GM19455 (cell line): ENCODE data around the gene CBFA2T3.

Experiments
- ATAC-seq: cut with Tn5 transposase; IDR thresholded peaks from one replicate; pipeline ENCODE4 v1.9.1; 2021; ENCODE audit not compliant: unreplicated experiment

The CBFA2T3 gene

DNA sequence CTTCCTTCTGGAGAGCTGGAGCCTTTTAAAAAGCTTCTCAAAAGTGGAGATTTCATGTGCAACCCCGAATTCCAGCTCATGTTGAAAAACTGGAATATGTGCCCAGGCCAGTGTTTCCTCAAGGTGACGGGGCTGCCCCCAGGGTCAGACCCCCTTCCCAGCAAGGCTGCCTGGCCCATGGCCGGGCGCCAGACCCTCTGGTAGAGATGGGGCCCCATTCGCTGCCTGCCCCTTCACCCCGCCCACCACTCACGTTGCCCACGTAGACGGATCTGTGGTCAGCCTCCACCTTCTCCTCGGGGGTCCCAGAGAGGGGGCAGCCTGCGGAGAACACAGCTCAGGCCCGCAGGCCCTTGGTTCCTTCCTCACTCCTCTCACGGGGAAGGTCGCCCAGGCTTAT is 111.7 kb downstream of the CBFA2T3 start:
- ATAC-seq: no peak

DNA sequence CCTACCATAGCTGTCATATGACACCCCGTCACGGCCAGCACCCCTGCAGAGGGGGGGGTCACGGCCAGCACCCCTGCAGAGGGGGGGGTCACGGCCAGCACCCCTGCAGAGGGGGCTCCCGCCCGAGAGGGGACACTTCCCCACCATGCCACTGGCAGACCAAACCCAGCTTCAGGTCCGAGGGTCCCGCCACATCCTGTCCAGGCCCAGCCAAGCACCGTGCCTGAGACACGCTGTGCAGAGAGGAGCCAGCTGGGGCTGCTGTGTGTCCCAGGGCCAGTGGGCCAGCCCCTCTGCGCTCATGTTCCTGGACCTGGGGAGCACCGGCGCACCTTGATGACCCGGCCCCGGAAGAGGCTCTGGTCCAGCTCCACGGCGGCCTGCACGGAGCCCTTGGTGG is 112.5 kb downstream of the CBFA2T3 start:
- ATAC-seq: no peak

DNA sequence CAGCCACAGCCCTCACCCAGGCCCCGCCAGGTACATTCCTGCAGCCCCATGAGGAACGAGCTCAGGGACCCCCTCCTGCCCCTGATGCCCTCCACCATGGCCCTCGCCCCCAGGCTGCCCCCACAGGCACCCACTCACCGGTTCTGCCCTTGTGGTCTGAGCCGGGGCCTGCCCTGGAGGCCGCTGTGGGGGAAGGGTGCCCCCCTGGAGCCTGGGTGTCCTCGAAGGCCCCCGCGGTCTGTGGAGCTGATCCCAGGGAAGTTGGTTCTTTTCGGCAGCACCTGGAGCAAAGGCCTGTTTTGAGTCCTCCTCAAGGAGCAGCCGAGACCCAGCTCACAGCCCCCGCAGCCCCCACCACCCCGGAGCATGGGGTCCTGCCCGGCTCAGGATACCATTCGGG is 112.9 kb downstream of the CBFA2T3 start:
- no peak for ATAC-seq

DNA sequence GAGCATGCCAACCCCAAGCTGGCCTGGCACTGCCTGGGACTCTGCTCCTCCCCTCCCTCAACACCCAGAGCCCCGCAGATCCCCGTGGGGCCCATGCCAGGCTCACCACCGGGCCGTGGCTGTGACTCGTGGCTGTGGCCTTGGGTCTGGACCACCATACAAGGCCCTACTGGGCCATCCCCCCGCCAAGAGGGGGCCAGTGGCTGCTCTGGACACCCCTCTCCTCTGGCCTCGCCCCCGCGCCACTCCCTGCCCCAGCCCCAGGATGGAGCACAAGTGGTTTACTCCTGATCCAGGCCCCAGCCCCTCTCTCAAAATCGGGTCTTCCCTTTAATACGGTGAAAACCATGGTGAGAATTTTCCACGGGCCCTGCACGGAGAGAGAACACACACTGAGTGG is 113.6 kb downstream of the CBFA2T3 start:
- ATAC-seq: no peak

DNA sequence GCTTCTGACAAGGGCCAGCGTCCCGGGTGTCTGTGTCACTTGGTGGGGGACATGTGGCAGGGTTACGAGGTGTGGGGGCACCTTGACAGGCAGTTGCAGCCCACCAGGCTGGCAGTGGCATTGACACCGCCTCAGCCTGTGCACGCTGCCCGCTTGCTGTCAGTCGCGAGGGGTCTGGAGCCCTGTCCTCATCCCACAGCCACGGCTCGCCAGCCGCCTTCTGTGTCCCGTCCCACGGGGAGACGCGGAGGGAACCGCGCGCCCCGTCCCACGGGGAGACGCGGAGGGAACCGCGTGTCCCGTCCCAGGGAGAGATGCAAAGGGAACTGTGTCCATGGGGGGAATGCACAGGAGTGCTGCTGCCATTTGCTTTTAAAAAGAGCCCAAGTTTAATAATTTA is 114.0 kb downstream of the CBFA2T3 start:
- ATAC-seq: no peak

DNA sequence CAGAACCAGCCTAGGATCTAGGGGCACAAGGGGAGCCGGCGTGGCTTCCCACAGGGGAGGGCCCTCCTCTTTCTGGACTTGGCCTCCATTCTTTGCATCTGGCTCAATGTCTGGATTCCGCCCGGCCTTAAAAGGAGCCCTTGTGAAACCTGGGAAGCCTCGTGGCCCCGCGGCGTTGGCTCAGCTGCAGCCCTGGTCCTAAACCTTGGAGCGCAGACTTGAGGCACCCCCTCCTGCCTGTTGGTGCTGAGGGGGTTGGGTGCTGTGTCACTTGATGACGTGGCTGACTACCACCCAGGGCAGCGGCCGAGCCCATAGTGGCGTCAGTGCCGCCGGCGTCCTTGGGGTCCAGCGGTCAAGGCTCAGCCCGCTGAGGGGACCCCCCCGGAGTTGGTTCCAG is 115.6 kb downstream of the CBFA2T3 start:
- ATAC-seq: no peak

DNA sequence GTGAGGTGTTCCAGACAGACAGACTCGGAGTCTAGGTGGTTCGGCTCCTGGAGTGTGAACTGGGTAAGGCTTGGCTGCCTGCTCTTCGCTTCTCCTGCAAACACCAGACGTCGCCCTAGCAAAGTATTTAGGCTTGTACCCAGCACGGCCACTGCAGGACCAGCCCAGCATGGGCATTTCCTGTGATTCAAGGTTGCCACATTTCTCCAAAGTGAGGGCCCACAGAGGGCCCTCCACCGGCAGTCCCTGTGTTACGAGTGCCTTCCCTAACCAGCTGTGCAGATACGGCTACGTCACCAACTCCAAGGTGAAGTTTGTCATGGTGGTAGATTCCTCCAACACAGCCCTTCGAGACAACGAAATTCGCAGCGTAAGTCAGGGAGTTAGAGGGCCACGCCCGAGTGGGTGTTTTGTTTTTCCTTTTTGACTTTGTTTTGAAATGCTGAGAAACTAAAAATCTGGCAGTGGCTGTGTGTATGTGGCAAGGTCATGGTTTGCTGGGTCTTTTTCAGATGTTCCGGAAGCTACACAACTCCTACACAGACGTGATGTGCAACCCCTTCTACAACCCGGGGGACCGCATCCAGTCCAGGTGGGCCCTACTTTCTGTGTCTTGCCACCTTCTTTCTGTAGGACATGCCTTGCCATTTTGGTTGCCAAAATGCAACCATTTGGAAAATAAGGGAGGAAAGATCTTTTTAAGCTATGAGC is 117.5 kb downstream of the CBFA2T3 start:
- no peak for ATAC-seq

DNA sequence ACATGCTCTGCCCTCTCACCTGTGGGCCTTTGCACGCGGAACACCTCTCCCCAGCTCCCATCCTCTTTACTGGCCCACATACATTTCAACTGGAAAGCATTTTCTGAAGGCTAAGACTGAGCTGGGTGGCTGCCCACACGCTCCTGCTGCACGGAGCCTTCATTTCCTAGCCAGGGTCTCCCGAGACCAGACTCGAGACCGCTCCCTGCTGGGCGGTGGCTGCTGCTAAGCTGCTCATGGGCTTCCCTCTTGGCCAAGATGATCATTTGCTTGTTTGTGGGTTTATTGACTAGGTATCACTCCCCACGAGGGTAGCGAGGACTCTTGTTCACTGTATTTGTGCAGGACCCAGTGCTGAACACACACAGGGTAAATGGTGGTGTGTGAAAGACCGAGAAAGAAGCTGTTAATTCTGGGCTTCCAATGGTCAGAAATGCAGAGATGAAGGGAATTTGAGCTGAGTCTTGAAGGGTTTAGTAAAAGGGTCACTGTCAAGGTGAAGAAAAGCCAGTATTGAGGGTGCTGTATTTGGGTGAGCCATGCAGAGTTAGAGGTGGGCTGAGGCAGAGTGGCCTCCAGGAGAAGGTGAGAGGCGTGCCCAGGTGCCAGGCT is 119.2 kb downstream of the CBFA2T3 start:
- ATAC-seq: no peak

DNA sequence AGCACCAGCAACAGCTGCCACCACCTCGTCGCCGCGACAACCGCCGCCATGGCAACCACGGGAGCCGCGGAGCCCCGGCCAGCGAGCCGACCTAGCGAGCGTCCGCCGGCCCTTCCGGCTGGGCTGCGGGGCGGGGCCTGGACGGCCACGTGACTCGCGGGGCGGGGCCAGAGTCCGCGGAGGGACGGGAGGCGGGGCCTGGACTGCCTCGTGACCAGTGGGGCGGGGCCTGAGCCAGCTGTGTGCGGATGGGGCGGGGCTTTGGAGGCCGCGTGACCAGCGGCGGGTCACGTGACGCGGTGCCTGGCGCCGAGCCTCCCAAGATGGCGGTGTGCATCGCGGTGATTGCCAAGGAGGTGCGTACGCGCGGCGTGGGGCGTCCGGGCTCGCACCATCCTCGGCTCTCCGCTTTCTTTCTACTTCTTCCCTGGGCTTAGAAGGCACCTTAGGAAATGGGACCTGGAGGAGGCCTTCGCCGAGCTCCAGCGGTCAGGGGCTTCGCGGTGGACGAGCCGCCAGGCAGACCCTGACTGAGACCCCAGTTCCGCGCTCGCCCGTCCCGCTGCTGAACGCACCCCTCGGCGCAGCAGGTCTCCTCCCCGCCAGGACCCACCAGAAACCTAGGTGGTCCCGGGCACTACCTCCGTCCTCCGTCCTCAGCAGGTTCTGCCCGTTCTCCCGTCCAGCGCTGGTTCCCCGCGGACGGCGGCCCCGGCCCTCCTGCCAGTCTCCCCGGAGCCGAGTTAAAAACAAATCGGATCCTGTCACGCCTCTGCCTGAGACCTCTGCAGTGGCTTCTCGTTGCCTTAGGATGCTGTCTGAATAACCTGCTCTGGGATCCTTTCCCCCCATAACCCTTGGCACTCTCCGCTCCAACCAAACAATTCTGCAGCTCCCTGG is 119.9 kb downstream of the CBFA2T3 start, which contains the start of the genes GALNS and TRAPPC2L:
Gene GALNS (minus strand): TSS at position 120 of the 900 bp plus-strand sequence. CDS start 70 bp downstream, at position 50.
Gene TRAPPC2L (plus strand): TSS at position 300 of the 900 bp plus-strand sequence. CDS start 24 bp downstream, at position 324.
- ATAC-seq: peak; percentile 74

DNA sequence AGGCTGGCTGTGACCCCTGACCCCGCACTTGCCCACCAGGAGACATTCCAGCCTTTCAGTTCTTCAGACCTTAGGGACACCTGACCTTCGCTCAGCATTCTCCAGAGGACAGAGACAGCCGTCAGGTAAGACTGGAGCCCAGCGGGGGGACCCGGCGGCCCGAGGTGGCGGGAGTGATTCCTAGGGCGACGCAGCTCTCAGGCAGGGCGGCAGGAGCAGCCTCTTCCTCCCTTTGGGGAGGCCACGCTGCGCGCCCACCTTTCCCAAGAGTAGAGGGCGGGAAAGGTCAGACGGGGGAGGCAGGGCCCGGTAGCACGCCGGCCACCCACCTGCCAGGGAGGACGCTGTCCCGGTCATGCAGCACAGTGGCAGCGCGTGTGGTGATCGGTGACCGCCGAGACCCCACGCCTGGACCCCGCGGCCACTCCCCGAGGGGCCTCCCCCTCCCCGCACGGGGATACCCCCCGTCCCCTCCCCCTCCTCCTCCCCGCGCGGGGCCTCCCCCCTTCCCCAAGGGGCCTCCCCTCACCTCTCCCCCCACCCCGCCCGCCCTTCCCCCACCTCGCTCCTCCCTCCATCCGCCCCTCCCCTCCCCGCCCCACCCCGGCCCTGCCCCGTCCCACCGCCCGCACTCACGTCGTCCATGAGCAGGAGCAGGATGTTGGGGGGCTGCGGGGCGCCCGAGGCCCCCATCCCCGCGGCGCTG is 120.7 kb downstream of the CBFA2T3 start:
- ATAC-seq: no peak

DNA sequence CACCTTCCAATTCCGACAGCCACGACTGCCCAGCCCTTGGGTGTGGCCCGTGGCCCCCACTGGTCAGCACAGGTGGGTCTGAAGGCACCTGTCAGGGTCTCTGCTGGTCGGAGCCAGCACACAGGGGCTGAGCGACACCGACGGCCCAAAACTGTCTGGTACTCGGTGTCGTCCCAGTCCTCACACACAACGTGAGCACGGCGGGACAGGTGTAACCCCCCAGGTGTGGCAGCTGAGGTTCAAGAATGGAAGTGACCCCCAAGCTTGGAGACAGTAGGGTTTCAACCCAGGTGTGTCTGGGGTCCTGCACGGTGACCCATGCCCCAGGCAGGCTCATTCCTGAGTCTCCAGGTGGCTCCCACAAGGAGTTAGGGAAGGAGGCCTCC is 121.3 kb downstream of the CBFA2T3 start:
- ATAC-seq: no peak

DNA sequence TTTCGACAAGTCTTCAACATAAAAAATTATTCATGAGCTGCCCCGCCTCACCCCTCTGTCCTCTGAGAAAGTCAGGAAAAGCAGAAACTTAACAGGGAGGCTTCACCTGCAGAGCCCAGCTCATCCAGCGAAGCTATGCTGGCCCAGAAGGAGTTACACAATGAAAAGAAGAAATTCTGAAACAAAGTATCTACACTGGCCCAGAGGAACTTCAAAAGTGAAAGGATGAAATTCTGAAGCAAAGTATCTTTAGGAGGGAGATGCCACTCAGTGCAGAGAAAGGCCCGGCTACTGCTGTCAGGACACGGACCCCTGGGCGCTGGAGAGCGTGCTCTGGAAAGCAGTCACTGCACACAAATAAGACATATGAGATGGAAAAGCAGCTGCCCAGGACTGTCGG is 121.8 kb downstream of the CBFA2T3 start:
- no peak for ATAC-seq

DNA sequence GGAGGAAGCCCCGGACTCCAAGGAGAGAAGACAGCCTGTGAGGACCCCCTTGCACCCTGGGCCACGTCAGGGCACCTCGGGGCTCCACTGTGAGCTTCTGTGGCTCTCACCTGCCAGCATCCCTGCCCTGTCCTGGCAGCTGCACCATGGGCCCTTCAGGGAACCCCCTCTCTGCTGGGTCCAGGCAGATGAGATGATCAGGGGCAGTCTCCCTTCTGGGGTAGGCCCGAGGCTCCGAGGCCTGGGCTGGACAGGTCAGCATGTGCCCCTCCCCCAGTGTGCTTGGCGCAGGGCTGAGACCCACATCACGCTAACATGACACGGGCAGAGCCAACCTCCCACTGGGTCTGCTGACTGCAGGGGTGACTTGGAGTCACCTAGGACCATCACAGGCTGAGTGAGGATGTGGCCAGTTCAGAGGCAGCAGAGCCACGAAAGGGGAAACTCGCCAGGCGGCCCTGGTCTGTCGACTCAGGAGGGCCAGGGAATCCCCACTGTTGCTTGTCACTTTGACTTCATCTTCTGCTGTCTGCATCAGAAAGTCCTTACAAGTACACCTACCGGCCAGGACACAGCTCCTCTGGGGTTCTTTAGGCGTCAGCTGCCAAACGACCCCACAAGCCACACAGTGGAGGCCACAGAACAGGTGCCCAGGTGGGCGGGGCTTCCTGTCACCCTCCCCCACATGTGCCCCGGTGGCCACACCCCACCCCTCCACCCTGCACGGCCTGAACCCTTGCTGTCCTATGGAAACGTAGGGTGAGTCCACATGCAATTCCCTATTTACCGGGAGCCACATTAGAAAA is 122.5 kb downstream of the CBFA2T3 start:
- ATAC-seq: no peak

DNA sequence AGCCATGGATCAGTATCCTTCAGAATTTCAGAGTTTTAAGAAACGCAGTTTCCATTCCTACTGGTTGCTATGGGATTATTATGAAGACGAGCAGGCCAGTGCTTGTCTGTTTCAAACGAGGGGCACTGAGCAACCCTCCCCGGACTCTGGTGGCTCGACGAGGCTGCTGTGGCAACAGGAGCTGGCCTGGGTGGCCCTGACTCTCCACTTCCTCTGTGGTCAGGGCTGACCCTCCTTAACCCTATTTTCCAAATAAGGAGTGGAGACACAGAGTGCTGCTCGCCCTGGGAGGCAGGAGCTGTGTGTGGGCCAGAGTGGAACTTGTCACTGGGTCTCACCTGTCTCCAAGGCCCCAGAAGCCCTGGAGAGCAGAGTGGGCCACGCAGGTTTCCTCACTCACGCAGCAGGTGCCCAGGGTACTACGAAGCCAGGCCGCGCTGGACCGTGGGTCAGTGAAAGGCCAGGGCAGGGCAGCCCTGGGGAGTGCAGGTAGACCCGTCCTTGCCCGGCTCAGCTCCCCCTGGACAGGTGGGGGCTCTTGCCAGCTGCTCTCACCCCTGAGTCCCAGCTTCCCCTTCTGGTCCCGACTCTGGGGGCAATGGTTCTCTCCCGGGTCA is 123.6 kb downstream of the CBFA2T3 start:
- no peak for ATAC-seq

DNA sequence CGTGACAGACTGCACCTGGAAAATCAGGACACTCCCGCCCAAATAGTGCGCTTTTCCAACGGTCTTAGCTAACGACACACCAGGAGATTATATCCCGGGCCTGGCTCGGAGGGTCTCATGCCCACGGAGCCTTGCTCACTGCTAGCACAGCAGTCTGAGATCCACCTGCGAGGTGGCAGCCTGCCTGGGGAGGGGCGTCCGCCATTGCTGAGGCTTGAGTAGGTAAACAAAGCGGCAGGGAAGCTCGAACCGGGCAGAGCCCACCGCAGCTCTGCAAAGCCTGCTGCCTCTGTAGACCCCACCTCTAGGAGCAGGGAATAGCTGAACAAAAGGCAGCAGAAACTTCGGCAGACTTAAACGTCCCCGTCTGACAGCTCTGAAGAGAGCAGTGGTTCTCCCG is 125.4 kb downstream of the CBFA2T3 start:
- no peak for ATAC-seq

DNA sequence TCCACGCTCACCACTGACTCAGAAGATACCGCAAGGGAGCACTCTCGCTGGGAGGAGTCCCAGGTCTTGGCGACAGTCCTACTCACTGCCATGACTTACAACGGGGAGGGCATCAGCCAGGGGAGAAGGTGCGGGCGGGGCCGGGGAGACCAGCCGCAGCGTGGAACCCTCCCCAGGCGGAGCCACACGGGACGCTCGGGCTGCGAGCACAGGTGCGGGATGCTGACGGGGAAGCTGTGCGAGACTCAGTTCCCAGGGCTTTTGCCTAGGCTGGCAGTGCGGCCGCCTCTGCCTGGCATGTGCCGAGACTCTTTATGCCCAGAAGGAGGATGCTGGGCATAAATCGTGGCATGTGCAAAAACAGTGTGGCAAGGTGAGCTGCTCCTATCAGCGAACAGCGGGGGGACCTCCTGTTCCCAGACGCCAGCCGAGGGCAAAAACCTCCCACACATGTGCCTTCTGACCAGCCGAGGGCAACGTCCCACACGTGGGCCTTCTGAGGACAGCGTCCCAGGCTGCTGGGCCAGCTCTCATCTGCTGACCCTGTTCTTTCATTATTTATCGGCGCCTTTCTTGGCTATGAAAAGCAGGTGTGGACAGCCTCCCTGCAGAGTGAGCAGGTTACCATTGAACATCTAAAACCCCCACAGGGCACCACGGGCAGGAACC is 126.3 kb downstream of the CBFA2T3 start:
- no peak for ATAC-seq

DNA sequence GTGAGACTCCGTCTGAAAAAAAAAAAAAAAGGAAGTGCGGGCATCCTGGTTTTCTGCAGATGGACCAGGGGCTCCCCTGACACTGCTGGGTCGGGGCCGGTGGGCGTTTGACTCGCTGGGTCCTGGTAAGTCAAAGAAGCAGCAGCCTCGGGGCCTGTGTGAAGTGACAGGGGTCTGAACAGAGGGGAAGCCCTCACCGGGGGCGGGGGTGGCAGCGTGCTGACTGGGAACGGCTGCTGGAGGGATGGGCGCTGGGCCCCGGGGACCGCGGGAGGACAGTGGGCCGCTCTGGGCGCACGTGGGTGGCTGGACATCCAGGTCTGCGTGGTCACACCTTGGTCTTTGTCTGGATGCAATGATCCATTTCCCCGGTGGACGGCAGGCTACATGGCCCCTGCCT is 128.4 kb downstream of the CBFA2T3 start:
- ATAC-seq: no peak

DNA sequence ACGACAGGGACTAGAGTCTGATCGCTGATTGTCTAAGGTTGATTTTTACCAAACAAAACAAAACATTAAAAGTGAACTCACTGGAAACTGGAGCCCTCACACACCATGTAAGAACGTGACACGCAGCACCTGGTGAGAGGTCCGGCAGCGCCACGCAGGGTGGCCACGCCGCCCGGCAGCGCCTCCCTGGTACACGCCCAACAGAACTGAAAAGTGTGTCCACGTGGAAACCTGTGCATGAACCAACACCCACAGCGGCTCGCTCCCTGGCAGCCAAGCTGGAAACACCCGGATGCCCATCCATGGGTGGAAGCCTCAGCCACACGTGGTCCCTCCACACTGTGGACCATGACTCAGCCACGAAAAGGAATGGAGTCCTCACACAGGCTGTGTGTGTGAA is 129.4 kb downstream of the CBFA2T3 start:
- ATAC-seq: no peak

DNA sequence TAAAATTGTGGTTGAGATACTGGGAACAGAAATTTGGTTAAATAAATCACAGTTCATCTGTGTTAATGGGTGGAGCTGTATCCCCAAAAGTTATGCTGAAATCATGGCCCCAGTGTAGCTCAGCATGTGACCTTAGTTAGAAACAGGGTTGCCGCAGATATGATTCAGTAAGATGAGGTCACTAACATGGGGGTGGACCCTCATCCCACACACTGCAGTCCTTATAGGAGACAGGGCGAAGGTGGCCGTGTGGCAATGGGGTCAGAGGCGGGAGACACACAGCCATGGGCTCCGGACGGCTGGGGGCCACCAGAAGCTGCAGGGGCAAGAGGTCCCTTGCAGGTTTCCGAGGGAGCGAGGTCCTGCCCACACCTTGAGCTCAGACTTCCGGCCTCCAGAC is 130.9 kb downstream of the CBFA2T3 start:
- no peak for ATAC-seq
